Putamen (tissue), 1 donor: Measurements from ENCODE around the gene CFAP210.
"Not testable (repeated sequence)": the region's sequence is repeated elsewhere in the genome, so short reads cannot be mapped to it uniquely, and the experiment has no call there.

ENCODE experiments used
- DNase-seq: peaks from one replicate; pipeline ENCODE4 v3.0.0-alpha.2; 2016; ENCODE audit warnings: low spot score

Gene CFAP210

GRCh38 chr2:169712791-169713227 is 18.6 kb upstream of the CFAP210 start:
- DNase-seq, result no peak

- no peak for DNase-seq
Observed at GRCh38 chr2:169711751-169712509, 17.7 kb upstream of the CFAP210 start.

GRCh38 chr2:169709981-169710380 is 15.8 kb upstream of the CFAP210 start:
- DNase-seq, result no peak

GRCh38 chr2:169709331-169709730 is 15.1 kb upstream of the CFAP210 start:
- no peak for DNase-seq

GRCh38 chr2:169707626-169708025 is 13.4 kb upstream of the CFAP210 start:
- no peak for DNase-seq

- no peak for DNase-seq
Observed at GRCh38 chr2:169705927-169706326, 11.7 kb upstream of the CFAP210 start.

- DNase-seq, result no peak
Observed at GRCh38 chr2:169704160-169704708, 10.0 kb upstream of the CFAP210 start.

GRCh38 chr2:169702996-169703395 is 8.8 kb upstream of the CFAP210 start:
- DNase-seq, result no peak

- not testable (repeated sequence) for DNase-seq
Observed at GRCh38 chr2:169699173-169699572, 5.0 kb upstream of the CFAP210 start.

GRCh38 chr2:169696381-169696780 is 2.2 kb upstream of the CFAP210 start:
- no peak for DNase-seq

- no peak for DNase-seq
Observed at GRCh38 chr2:169694894-169695260, 672 bp upstream of the CFAP210 start.

GRCh38 chr2:169693360-169693759 is 845 bp downstream of the CFAP210 start:
- no peak for DNase-seq

- no peak for DNase-seq
Observed at GRCh38 chr2:169692718-169693117, 1.5 kb downstream of the CFAP210 start.

GRCh38 chr2:169690958-169691357 is 3.2 kb downstream of the CFAP210 start:
- DNase-seq, result no peak

- DNase-seq, result not testable (repeated sequence)
Observed at GRCh38 chr2:169687943-169688342, 6.3 kb downstream of the CFAP210 start.

GRCh38 chr2:169686825-169687224 is 7.4 kb downstream of the CFAP210 start:
- not testable (repeated sequence) for DNase-seq

- DNase-seq, result not testable (repeated sequence)
Observed at GRCh38 chr2:169684712-169685111, 9.5 kb downstream of the CFAP210 start.

GRCh38 chr2:169684135-169684565 is 10.1 kb downstream of the CFAP210 start:
- DNase-seq, result no peak

- no peak for DNase-seq
Observed at GRCh38 chr2:169683425-169684134, 10.6 kb downstream of the CFAP210 start.

GRCh38 chr2:169683054-169683424 is 11.2 kb downstream of the CFAP210 start:
- DNase-seq, result no peak

- no peak for DNase-seq
Observed at GRCh38 chr2:169676850-169677249, 17.4 kb downstream of the CFAP210 start.

GRCh38 chr2:169676357-169676756 is 17.8 kb downstream of the CFAP210 start:
- no peak for DNase-seq

GRCh38 chr2:169673921-169674320 is 20.3 kb downstream of the CFAP210 start:
- DNase-seq, result no peak
